Mesenchymal stem cell (in vitro differentiated cells and primary cell): Measurements from ENCODE around the gene TBL1Y.

Experiments used
- DNase-seq: peaks from one replicate; pipeline ENCODE4 v3.0.0-alpha.2; 2013
- H2AFZ ChIP-seq: one replicate; pipeline ENCODE4 v1.6.1; 2013; ENCODE audit warnings: low read depth, mild to moderate bottlenecking, control low read depth, inconsistent platforms, low read length, moderate library complexity
- H2AK5ac ChIP-seq: 2 replicates; pipeline ENCODE4 v1.6.1; 2013; ENCODE audit warnings: low read length, moderate library complexity, mild to moderate bottlenecking, inconsistent platforms; ENCODE audit not compliant: severe bottlenecking
- H2BK120ac ChIP-seq: one replicate; pipeline ENCODE4 v1.6.1; 2013; ENCODE audit warnings: low read depth, mild to moderate bottlenecking, inconsistent platforms, low read length, moderate library complexity
- H2BK12ac ChIP-seq, 2 experiments: one replicate each; pipeline ENCODE4 v1.6.1; 2013; ENCODE audit warnings: inconsistent platforms in 2 of 2, low read length in 2 of 2, mild to moderate bottlenecking in 2 of 2, moderate library complexity in 2 of 2, control low read depth in 1 of 2
- H2BK15ac ChIP-seq: one replicate; pipeline ENCODE4 v1.6.1; 2013; ENCODE audit warnings: mild to moderate bottlenecking, low read depth, inconsistent platforms; ENCODE audit not compliant: poor library complexity, severe bottlenecking
- H2BK5ac ChIP-seq: 2 replicates; pipeline ENCODE4 v1.6.1; 2013; ENCODE audit warnings: low read depth, mild to moderate bottlenecking, low read length, control low read depth, inconsistent platforms; ENCODE audit not compliant: poor library complexity, severe bottlenecking
- H3K14ac ChIP-seq, 2 experiments: one replicate each; pipeline ENCODE4 v1.6.1; 2013; ENCODE audit warnings: inconsistent platforms in 2 of 2, low read length in 2 of 2, control low read depth in 1 of 2, mild to moderate bottlenecking in 1 of 2, moderate library complexity in 1 of 2
- H3K18ac ChIP-seq, 2 experiments: one replicate each; pipeline ENCODE4 v1.6.1; 2013; ENCODE audit warnings: inconsistent platforms in 2 of 2, low read length in 2 of 2, control low read depth in 1 of 2, low read depth in 1 of 2, mild to moderate bottlenecking in 1 of 2
- H3K23ac ChIP-seq, 2 experiments: one replicate each; pipeline ENCODE4 v1.6.1; 2013; ENCODE audit warnings: inconsistent platforms in 2 of 2, low read length in 2 of 2, mild to moderate bottlenecking in 2 of 2, moderate library complexity in 2 of 2, control low read depth in 1 of 2
- H3K27ac ChIP-seq: 2 replicates; pipeline ENCODE4 v1.5.1; 2013; ENCODE audit warnings: mild to moderate bottlenecking, moderate library complexity, low read length, control low read depth, inconsistent platforms; ENCODE audit not compliant: poor library complexity, severe bottlenecking
- H3K27me3 ChIP-seq, 2 experiments: 2 replicates each; pipeline versions ENCODE4 v1.6.1 to v1.7.0; 2013; ENCODE audit warnings: low read length in 2 of 2, mild to moderate bottlenecking in 2 of 2, moderate library complexity in 2 of 2, control low read depth in 1 of 2, inconsistent platforms in 1 of 2; ENCODE audit not compliant: control insufficient read depth in 1 of 2, insufficient read depth in 1 of 2
- H3K36me3 ChIP-seq, 2 experiments: 2 replicates each; pipeline versions ENCODE4 v1.6.1 to v1.7.0; 2013; ENCODE audit warnings: low read length in 2 of 2, control low read depth in 1 of 2, inconsistent platforms in 1 of 2, low read depth in 1 of 2, mild to moderate bottlenecking in 1 of 2; ENCODE audit not compliant: insufficient read depth in 2 of 2, control insufficient read depth in 1 of 2
- H3K4ac ChIP-seq, 2 experiments: one replicate each; pipeline ENCODE4 v1.6.1; 2013; ENCODE audit warnings: inconsistent platforms in 2 of 2, low read length in 2 of 2, mild to moderate bottlenecking in 2 of 2, moderate library complexity in 2 of 2, control low read depth in 1 of 2, low read depth in 1 of 2
- H3K4me1 ChIP-seq: 2 replicates; pipeline ENCODE4 v1.6.1; 2013; ENCODE audit warnings: low read depth, low read length, control low read depth; ENCODE audit not compliant: control insufficient read depth, insufficient read depth
- H3K4me2 ChIP-seq: 2 replicates; pipeline ENCODE4 v1.6.1; 2013; ENCODE audit warnings: low read length, mild to moderate bottlenecking, inconsistent platforms; ENCODE audit not compliant: poor library complexity, severe bottlenecking
- H3K4me3 ChIP-seq, 2 experiments: 2 replicates each; pipeline versions ENCODE4 v1.5.1 to v1.7.0; 2013; ENCODE audit warnings: low read length in 2 of 2, mild to moderate bottlenecking in 2 of 2, control low read depth in 1 of 2, low read depth in 1 of 2; ENCODE audit not compliant: insufficient read depth in 1 of 2
- H3K79me1 ChIP-seq: replicated peaks from 2 replicates; pipeline ENCODE4 v1.6.1; 2013; ENCODE audit warnings: mild to moderate bottlenecking, control low read depth, low read length, inconsistent platforms; ENCODE audit not compliant: poor library complexity, severe bottlenecking
- H3K9ac ChIP-seq: 2 replicates; pipeline ENCODE4 v1.7.0; 2013; ENCODE audit warnings: mild to moderate bottlenecking, low read length, moderate library complexity
- H3K9me3 ChIP-seq: 2 replicates; pipeline ENCODE4 v1.7.0; 2013; ENCODE audit warnings: mild to moderate bottlenecking, low read length; ENCODE audit not compliant: control insufficient read depth
- H4K8ac ChIP-seq: one replicate; pipeline ENCODE4 v1.6.1; 2013; ENCODE audit warnings: inconsistent platforms, mild to moderate bottlenecking, low read length, moderate library complexity
- H4K91ac ChIP-seq: one replicate; pipeline ENCODE4 v1.6.1; 2013; ENCODE audit warnings: mild to moderate bottlenecking, low read length, inconsistent platforms
- WGBS: methylation state at CpG from one replicate; pipeline ENCODE4 v1.1.7; 2013; ENCODE audit warnings: mixed read lengths; 5-methylcytosine and 5-hydroxymethylcytosine counted together

Gene TBL1Y

GRCh38 chrY:6977783-6978182 is 67.3 kb downstream of the TBL1Y start:
- no peak overlapping the region for H2BK15ac ChIP-seq
- no peak overlapping the region for H3K18ac ChIP-seq
- H3K4ac ChIP-seq: no peak overlapping the region
- H3K9me3 ChIP-seq: no peaks in the 10 kb centered on the region
- H3K4me3 ChIP-seq: no peak overlapping the region
- H4K8ac ChIP-seq: no peak overlapping the region
- H3K36me3 ChIP-seq: no peaks in the 10 kb centered on the region
- H2BK12ac ChIP-seq: no peak overlapping the region
- no peak overlapping the region for H3K4me2 ChIP-seq
- H2AK5ac ChIP-seq: no peak overlapping the region
- WGBS: 75% methylated on average over 5 of the region's 5 CpGs
- H3K9ac ChIP-seq: no peak overlapping the region
- no peak overlapping the region for H2BK120ac ChIP-seq
- no peak overlapping the region for H4K91ac ChIP-seq
- H3K14ac ChIP-seq: no peak overlapping the region
- H3K27me3 ChIP-seq: no peaks in the 10 kb centered on the region
- no peaks in the 10 kb centered on the region for H3K79me1 ChIP-seq
- no peak overlapping the region for H2BK5ac ChIP-seq
- H3K23ac ChIP-seq: no peak overlapping the region
- no peak overlapping the region for H2AFZ ChIP-seq
- DNase-seq: no peak
- no peaks in the 10 kb centered on the region for H3K4me1 ChIP-seq
- no peak overlapping the region for H3K27ac ChIP-seq

- no peak overlapping the region for H4K8ac ChIP-seq
These were observed 72.7 kb downstream of the TBL1Y start for GRCh38 chrY:6983221-6983620.

DNA sequence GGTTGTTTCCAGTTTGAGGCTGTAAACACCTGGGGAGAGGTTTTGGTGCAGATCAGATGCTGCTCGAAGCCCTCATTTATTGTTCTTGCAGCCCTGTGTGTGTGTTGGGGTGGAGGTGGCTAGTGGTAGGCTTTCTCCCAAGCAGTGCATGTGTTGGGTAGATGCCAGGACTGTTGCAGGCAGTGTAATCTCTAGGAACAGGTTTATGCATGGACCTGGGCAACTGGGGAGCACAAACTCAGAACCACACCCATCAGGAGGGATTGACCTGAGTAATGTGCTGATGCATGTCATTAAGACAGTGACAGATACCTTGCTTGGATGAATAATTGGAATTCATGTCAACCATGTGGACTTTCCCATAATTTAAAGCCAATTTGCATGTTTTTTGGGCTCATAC is 77.3 kb downstream of the TBL1Y start:
- Histone ChIP-seq H4K8ac (no peak overlapping the region), H3K4ac (no peak overlapping the region), H4K91ac (no peak overlapping the region), H3K9ac (no peak overlapping the region), H3K36me3 (no peaks in the 10 kb centered on the region), H3K4me2 (no peak overlapping the region), H2BK120ac (no peak overlapping the region), H3K79me1 (no peaks in the 10 kb centered on the region), H3K27me3 (no peaks in the 10 kb centered on the region), H3K14ac (no peak overlapping the region), H2BK12ac (no peak overlapping the region), H3K4me3 (no peak overlapping the region), H3K18ac (no peak overlapping the region), H2AFZ (no peak overlapping the region), H3K4me1 (no peaks in the 10 kb centered on the region), H3K27ac (no peak overlapping the region), H2AK5ac (no peak overlapping the region), H2BK5ac (no peak overlapping the region), H3K23ac (no peak overlapping the region), H2BK15ac (no peak overlapping the region), H3K9me3 (no peaks in the 10 kb centered on the region)
- WGBS: 50% methylated on average over 1 of the region's 1 CpG
- no peak for DNase-seq

More at GRCh38 chrY:6983221-6983620, 72.7 kb downstream of the TBL1Y start:
- Histone ChIP-seq H3K4ac (no peak overlapping the region), H3K79me1 (no peaks in the 10 kb centered on the region), H2AK5ac (no peak overlapping the region), H2BK15ac (no peak overlapping the region), H3K36me3 (no peaks in the 10 kb centered on the region), H2BK12ac (no peak overlapping the region), H3K14ac (no peak overlapping the region), H3K9ac (no peak overlapping the region), H4K91ac (no peak overlapping the region), H3K27ac (no peak overlapping the region), H3K27me3 (no peaks in the 10 kb centered on the region), H3K4me1 (no peaks in the 10 kb centered on the region), H3K18ac (no peak overlapping the region), H2BK120ac (no peak overlapping the region), H3K9me3 (no peaks in the 10 kb centered on the region), H3K23ac (no peak overlapping the region), H3K4me2 (no peak overlapping the region), H3K4me3 (no peak overlapping the region), H2AFZ (no peak overlapping the region), H2BK5ac (no peak overlapping the region)
- WGBS: 78% methylated on average over 1 of the region's 3 CpGs
- DNase-seq: no peak

GRCh38 chrY:6989886-6990620 is 79.6 kb downstream of the TBL1Y start:
- Histone ChIP-seq H2BK15ac (no peak overlapping the region), H3K23ac (no peak overlapping the region), H3K79me1 (no peaks in the 10 kb centered on the region), H3K9ac (no peak overlapping the region), H2BK5ac (no peak overlapping the region), H3K27me3 (no peaks in the 10 kb centered on the region), H4K8ac (no peak overlapping the region), H3K4me2 (no peak overlapping the region), H2BK120ac (no peak overlapping the region), H3K4me3 (no peak overlapping the region), H3K4me1 (no peaks in the 10 kb centered on the region), H3K18ac (no peak overlapping the region), H2BK12ac (no peak overlapping the region), H3K36me3 (no peaks in the 10 kb centered on the region), H3K14ac (no peak overlapping the region), H2AFZ (no peak overlapping the region), H3K27ac (no peak overlapping the region), H3K9me3 (no peaks in the 10 kb centered on the region), H3K4ac (no peak overlapping the region), H2AK5ac (no peak overlapping the region), H4K91ac (no peak overlapping the region)
- no peak for DNase-seq
- WGBS: 64% methylated on average over 2 of the region's 6 CpGs
